HepG2 (cell line): ENCODE data around the gene KIF20A. TPM values are rescaled to one million over a fixed set of nuclear protein-coding genes. Genes with fewer than 3 reads are reported as not detected.

Experiments used
- EZH2 ChIP-seq: conservative IDR thresholded peaks from 2 replicates; pipeline ENCODE4 v1.6.1; 2012; ENCODE audit warnings: mild to moderate bottlenecking, low read depth, low read length, moderate library complexity
- GTF2F1 ChIP-seq: fragments of 150-350 bp; IDR thresholded peaks from 2 replicates; pipeline ENCODE4 v1.6.1; 2014; ENCODE audit warnings: low read length
- HNRNPUL1 ChIP-seq: fragments of 200-400 bp; formaldehyde crosslinking; IDR thresholded peaks from 2 replicates; pipeline ENCODE4 v1.6.1; 2017; ENCODE audit warnings: low read depth, mild to moderate bottlenecking, low read length, moderate library complexity
- KDM2A ChIP-seq: sonication (generic); formaldehyde crosslinking; IDR thresholded peaks from 2 replicates; pipeline ENCODE4 v1.4.0; 2020; ENCODE audit warnings: low read depth, missing genetic modification reagents, borderline replicate concordance
- MLX ChIP-seq: IDR thresholded peaks from 2 replicates; pipeline ENCODE4 v1.6.1; 2016
- NR1H2 ChIP-seq: sonication (generic); formaldehyde crosslinking; IDR thresholded peaks from 2 replicates; pipeline ENCODE4 v1.8.1; 2022; ENCODE audit warnings: low read depth, missing genetic modification reagents, borderline replicate concordance
- NRL ChIP-seq: sonication (generic); formaldehyde crosslinking; IDR thresholded peaks from 2 replicates; pipeline ENCODE4 v1.5.0; 2020; ENCODE audit warnings: missing genetic modification reagents, mild to moderate bottlenecking, moderate library complexity, borderline replicate concordance
- SP1 ChIP-seq, 2 experiments: fragments of 450-650 bp in 1 of 2; sonication (generic) in 1 of 2; formaldehyde crosslinking in 1 of 2; IDR thresholded peaks; 2 replicates each; pipeline versions ENCODE4 v1.4.0 to v1.6.1; 2016 to 2020; ENCODE audit warnings: missing genetic modification reagents in 1 of 2
- ZBTB3 ChIP-seq: sonication (generic); formaldehyde crosslinking; IDR thresholded peaks from 2 replicates; pipeline ENCODE4 v1.4.0; 2020; ENCODE audit warnings: low read depth, mild to moderate bottlenecking, moderate library complexity, missing genetic modification reagents, borderline replicate concordance
- ZNF143 ChIP-seq: sonication (generic); formaldehyde crosslinking; IDR thresholded peaks from 2 replicates; pipeline ENCODE4 v1.4.0; 2020; ENCODE audit warnings: missing genetic modification reagents
- ZNF607 ChIP-seq: sonication (generic); formaldehyde crosslinking; IDR thresholded peaks from 2 replicates; pipeline ENCODE4 v1.5.1; 2020; ENCODE audit warnings: missing genetic modification reagents, mild to moderate bottlenecking, borderline replicate concordance
- ZNF644 ChIP-seq: IDR thresholded peaks from 2 replicates; pipeline ENCODE4 v1.6.1; 2016; ENCODE audit warnings: low read depth
- polyA plus RNA-seq, 8 experiments: library from polyadenylated mRNA; depleted of rRNA in 3 of 8; stranded (reverse) in 7 of 8; unstranded in 1 of 8; fragments of >200 nt; fragmentation: Illumina TruSeq in 4 of 8; extraction: Trizol in 4 of 8; gene quantifications; 2 replicates each; pipeline versions ENCODE4 v1.2.1 to v1.2.3, GENCODE V29; 2011 to 2016; ENCODE audit warnings: low read depth in 4 of 8, missing spikeins in 1 of 8, mixed read lengths in 1 of 8; ENCODE audit not compliant: insufficient read depth in 1 of 8
- total RNA-seq, 5 experiments: library from RNA; depleted of rRNA; stranded (reverse); fragments of >200 nt; fragmentation: Illumina TruSeq; extraction: Trizol; gene quantifications; 2 replicates each; pipeline ENCODE4 v1.2.3, GENCODE V29; 2016; ENCODE audit warnings: low read depth in 1 of 5
- TF ChIP-seq, protein P1 (sequence below): sonication (generic); formaldehyde crosslinking; IDR thresholded peaks from 2 replicates; pipeline ENCODE4 v1.4.0; 2020; ENCODE audit warnings: missing genetic modification reagents, borderline replicate concordance
- TF ChIP-seq, protein P2 (sequence below): sonication (generic); formaldehyde crosslinking; IDR thresholded peaks from 2 replicates; pipeline ENCODE4 v1.4.0; 2020; ENCODE audit warnings: missing genetic modification reagents
- TF ChIP-seq, protein P3 (sequence below): sonication (generic); formaldehyde crosslinking; IDR thresholded peaks from 2 replicates; pipeline ENCODE4 v1.5.0; 2020; ENCODE audit warnings: missing genetic modification reagents

KIF20A gene
- total and polyA plus RNA-seq, 2 of the 13 experiments (the other 11 are each of a cell fraction or from before 2014, with no cell fraction given) = 17.1 to 66.8 TPM

DNA sequence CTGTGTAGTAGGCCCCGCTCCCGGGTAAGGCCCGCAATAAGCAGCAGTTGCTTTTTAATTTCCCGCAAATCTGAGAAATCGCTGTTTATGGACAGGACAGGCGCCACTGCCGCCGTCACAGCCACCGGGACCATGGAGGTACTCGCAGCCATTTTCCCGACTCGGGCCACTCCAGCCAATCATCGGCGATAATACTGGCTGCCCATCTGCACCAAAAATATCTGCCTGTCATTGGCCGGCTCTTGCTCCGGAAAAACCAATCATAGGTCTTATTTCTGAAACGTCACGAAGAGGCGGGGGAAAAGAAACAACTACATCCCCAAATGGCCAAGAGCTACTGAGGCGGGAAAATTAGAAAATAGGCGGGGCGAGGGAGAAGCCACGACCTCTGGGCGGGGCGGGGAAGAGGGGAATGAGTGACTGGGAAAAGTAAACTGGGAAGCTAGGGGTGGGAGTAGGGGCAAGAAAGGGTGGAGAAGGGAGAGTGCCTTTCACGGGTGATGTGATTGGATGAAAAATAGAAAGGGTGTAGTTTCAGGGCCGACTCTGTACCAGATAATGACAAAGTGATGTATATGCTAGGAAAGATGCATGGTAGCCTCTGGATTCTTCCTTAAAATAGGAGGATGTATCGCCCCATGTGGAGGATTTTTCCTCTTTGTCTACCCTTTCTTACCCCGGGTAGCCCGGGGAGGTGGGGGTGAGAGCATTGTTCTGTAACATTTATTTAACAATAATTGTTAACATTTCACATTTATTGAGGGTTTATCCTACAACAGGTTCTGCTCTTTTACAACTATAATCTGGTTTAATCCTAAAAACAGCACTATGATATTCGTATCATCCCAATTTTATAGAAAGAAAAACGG is 34.5 kb downstream of the KIF20A start, which contains the start of gene CDC23 (continued):
- TF ChIP-seq KDM2A (CRISPR knock-in tag) = peak; percentile 56; the same call in 1 of the 2 replicates
- TF ChIP-seq HNRNPUL1 = no peak
- peak; percentile 92; the same call in 1 of the 2 replicates for TF ChIP-seq NRL (CRISPR knock-in tag)
- no peak for TF ChIP-seq SP1 (IDR thresholded peaks at IDR 0.05)
- TF ChIP-seq SP1 (CRISPR knock-in tag; IDR thresholded peaks at IDR 0.05) = peak; percentile 78; the same call in 1 of the 2 replicates
- no peak for TF ChIP-seq ZNF607 (CRISPR knock-in tag)
- no peak for TF ChIP-seq ZNF644
- TF ChIP-seq ZBTB3 = 0 out of 2 replicates have a peak, but pooled peaks have one; percentile 26
- TF ChIP-seq, protein P1, sequence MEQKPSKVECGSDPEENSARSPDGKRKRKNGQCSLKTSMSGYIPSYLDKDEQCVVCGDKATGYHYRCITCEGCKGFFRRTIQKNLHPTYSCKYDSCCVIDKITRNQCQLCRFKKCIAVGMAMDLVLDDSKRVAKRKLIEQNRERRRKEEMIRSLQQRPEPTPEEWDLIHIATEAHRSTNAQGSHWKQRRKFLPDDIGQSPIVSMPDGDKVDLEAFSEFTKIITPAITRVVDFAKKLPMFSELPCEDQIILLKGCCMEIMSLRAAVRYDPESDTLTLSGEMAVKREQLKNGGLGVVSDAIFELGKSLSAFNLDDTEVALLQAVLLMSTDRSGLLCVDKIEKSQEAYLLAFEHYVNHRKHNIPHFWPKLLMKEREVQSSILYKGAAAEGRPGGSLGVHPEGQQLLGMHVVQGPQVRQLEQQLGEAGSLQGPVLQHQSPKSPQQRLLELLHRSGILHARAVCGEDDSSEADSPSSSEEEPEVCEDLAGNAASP (CRISPR knock-in tag) = no peak
- TF ChIP-seq MLX = no peak
- no peak for TF ChIP-seq GTF2F1
- TF ChIP-seq NR1H2 (CRISPR knock-in tag) = no peak
- TF ChIP-seq, protein P2, sequence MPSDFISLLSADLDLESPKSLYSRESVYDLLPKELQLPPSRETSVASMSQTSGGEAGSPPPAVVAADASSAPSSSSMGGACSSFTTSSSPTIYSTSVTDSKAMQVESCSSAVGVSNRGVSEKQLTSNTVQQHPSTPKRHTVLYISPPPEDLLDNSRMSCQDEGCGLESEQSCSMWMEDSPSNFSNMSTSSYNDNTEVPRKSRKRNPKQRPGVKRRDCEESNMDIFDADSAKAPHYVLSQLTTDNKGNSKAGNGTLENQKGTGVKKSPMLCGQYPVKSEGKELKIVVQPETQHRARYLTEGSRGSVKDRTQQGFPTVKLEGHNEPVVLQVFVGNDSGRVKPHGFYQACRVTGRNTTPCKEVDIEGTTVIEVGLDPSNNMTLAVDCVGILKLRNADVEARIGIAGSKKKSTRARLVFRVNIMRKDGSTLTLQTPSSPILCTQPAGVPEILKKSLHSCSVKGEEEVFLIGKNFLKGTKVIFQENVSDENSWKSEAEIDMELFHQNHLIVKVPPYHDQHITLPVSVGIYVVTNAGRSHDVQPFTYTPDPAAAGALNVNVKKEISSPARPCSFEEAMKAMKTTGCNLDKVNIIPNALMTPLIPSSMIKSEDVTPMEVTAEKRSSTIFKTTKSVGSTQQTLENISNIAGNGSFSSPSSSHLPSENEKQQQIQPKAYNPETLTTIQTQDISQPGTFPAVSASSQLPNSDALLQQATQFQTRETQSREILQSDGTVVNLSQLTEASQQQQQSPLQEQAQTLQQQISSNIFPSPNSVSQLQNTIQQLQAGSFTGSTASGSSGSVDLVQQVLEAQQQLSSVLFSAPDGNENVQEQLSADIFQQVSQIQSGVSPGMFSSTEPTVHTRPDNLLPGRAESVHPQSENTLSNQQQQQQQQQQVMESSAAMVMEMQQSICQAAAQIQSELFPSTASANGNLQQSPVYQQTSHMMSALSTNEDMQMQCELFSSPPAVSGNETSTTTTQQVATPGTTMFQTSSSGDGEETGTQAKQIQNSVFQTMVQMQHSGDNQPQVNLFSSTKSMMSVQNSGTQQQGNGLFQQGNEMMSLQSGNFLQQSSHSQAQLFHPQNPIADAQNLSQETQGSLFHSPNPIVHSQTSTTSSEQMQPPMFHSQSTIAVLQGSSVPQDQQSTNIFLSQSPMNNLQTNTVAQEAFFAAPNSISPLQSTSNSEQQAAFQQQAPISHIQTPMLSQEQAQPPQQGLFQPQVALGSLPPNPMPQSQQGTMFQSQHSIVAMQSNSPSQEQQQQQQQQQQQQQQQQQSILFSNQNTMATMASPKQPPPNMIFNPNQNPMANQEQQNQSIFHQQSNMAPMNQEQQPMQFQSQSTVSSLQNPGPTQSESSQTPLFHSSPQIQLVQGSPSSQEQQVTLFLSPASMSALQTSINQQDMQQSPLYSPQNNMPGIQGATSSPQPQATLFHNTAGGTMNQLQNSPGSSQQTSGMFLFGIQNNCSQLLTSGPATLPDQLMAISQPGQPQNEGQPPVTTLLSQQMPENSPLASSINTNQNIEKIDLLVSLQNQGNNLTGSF (CRISPR knock-in tag) = no peak
- TF ChIP-seq ZNF143 (CRISPR knock-in tag) = 0 out of 2 replicates have a peak, but pooled peaks have one; percentile 21
- TF ChIP-seq, protein P3, sequence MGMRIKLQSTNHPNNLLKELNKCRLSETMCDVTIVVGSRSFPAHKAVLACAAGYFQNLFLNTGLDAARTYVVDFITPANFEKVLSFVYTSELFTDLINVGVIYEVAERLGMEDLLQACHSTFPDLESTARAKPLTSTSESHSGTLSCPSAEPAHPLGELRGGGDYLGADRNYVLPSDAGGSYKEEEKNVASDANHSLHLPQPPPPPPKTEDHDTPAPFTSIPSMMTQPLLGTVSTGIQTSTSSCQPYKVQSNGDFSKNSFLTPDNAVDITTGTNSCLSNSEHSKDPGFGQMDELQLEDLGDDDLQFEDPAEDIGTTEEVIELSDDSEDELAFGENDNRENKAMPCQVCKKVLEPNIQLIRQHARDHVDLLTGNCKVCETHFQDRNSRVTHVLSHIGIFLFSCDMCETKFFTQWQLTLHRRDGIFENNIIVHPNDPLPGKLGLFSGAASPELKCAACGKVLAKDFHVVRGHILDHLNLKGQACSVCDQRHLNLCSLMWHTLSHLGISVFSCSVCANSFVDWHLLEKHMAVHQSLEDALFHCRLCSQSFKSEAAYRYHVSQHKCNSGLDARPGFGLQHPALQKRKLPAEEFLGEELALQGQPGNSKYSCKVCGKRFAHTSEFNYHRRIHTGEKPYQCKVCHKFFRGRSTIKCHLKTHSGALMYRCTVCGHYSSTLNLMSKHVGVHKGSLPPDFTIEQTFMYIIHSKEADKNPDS (CRISPR knock-in tag) = no peak
- no peak for TF ChIP-seq EZH2
